Suprapubic skin (tissue), 3 donors: ENCODE data around the gene TLNRD1.

Experiments
- CTCF ChIP-seq, 2 donors: fragments of 200-600 bp in 1 of 2; fragments of 450-650 bp in 1 of 2; sonication (generic) in 1 of 2; IDR thresholded peaks; one replicate each; pipeline ENCODE4 v1.5.1; 2016 to 2019; ENCODE audit warnings: antibody characterized with exemption in 2 of 2, mild to moderate bottlenecking in 1 of 2, moderate library complexity in 1 of 2
- EP300 ChIP-seq: sonication (generic); formaldehyde crosslinking; IDR thresholded peaks from one replicate; pipeline ENCODE4 v1.6.1; 2017; ENCODE audit warnings: antibody characterized with exemption

GRCh38 chr15:80967991-80968510 is 32.7 kb upstream of the TLNRD1 start:
- TF ChIP-seq CTCF (IDR thresholded peaks at IDR 0.05) = no peak
- TF ChIP-seq EP300 = no peak
